T-cell (primary cell): ENCODE data around the gene WDR70. TPM values are rescaled to one million over a fixed set of nuclear protein-coding genes. Genes with fewer than 3 reads are reported as not detected.
A peak's percentile ranks its signal among the peaks of the same experiment; 100 is the strongest.
"Not testable (repeated sequence)": the region's sequence is repeated elsewhere in the genome, so short reads cannot be mapped to it uniquely, and the experiment has no call there.

Experiments used
- ATAC-seq, 4 experiments: fragments of 200-7000 bp in 3 of 4; fragments of 150-1000 bp in 1 of 4; cut with Tn5 transposase; replicated peaks in 1 of 4; 1 replicate in 3 of 4; 2 replicates in 1 of 4; pipeline ENCODE4 v1.10.0; 2021; ENCODE audit warnings: moderate library complexity in 3 of 4, mild to moderate bottlenecking in 2 of 4, moderate number of reproducible peaks in 1 of 4
- CTCF ChIA-PET, 2 donors: fragments of 300-600 bp; sonication (Branson Sonifier 250); formaldehyde crosslinking; loops; one replicate each; lab custom pipeline; 2022; ENCODE audit warnings: antibody characterized with exemption in 2 of 2; lab: Charles Lee
- POLR2A ChIA-PET, 2 donors: fragments of 300-600 bp; sonication (Branson Sonifier 250); formaldehyde crosslinking; loops; one replicate each; lab custom pipeline; 2022; ENCODE audit warnings: antibody characterized with exemption in 2 of 2; lab: Charles Lee
- DNase-seq, 35 experiments: peaks; one replicate each; pipeline versions ENCODE4 v3.0.0 to v3.0.0-alpha.2; 2013 to 2023
- H3K27ac ChIP-seq: one replicate; pipeline ENCODE4 v1.5.1; 2013; ENCODE audit warnings: low read length
- H3K27me3 ChIP-seq, 2 experiments: replicated peaks in 1 of 2; 1 replicate in 1 of 2; 2 replicates in 1 of 2; pipeline versions ENCODE4 v1.6.1 to v1.7.0; 2013; ENCODE audit warnings: low read length in 1 of 2, mixed read lengths in 1 of 2; ENCODE audit not compliant: control insufficient read depth in 2 of 2, insufficient read depth in 2 of 2; ENCODE audit errors: extremely low read depth in 1 of 2
- H3K36me3 ChIP-seq, 2 donors: 1 replicate in 1 of 2; 2 replicates in 1 of 2; pipeline versions ENCODE4 v1.6.1 to v1.7.0; 2013; ENCODE audit warnings: low read length in 1 of 2; ENCODE audit not compliant: control insufficient read depth in 2 of 2, insufficient read depth in 1 of 2; ENCODE audit errors: extremely low read depth in 1 of 2
- H3K4me1 ChIP-seq, 2 experiments: 1 replicate in 1 of 2; 2 replicates in 1 of 2; pipeline versions ENCODE4 v1.6.1 to v1.7.0; 2013; ENCODE audit warnings: low read length in 2 of 2, mixed read lengths in 1 of 2; ENCODE audit not compliant: insufficient read depth in 2 of 2, control insufficient read depth in 1 of 2; ENCODE audit errors: extremely low read depth in 1 of 2
- H3K4me3 ChIP-seq, 2 donors: 1 replicate in 1 of 2; 2 replicates in 1 of 2; pipeline versions ENCODE4 v1.5.1 to v1.7.0; 2013; ENCODE audit warnings: mild to moderate bottlenecking in 2 of 2, low read length in 1 of 2, moderate library complexity in 1 of 2; ENCODE audit not compliant: control insufficient read depth in 1 of 2; ENCODE audit errors: extremely low read depth in 1 of 2
- H3K9me3 ChIP-seq: 2 replicates; pipeline ENCODE4 v1.7.0; 2013
- H3K27ac Mint-ChIP-seq, 2 donors: one replicate each; pipeline ENCODE4 v1.8.0; 2020 to 2021; ENCODE audit warnings: mild to moderate bottlenecking in 2 of 2, mixed read lengths in 2 of 2
- H3K27me3 Mint-ChIP-seq, 2 donors: one replicate each; pipeline ENCODE4 v1.8.0; 2021 to 2022; ENCODE audit warnings: mixed read lengths in 2 of 2
- H3K36me3 Mint-ChIP-seq: one replicate; pipeline ENCODE4 v1.8.0; 2021; ENCODE audit warnings: mixed read lengths
- H3K4me1 Mint-ChIP-seq, 3 donors: one replicate each; pipeline ENCODE4 v1.8.0; 2020 to 2022; ENCODE audit warnings: mixed read lengths in 3 of 3, mild to moderate bottlenecking in 1 of 3
- H3K4me3 Mint-ChIP-seq, 3 donors: one replicate each; pipeline ENCODE4 v1.8.0; 2020 to 2022; ENCODE audit warnings: mild to moderate bottlenecking in 3 of 3, mixed read lengths in 3 of 3, moderate library complexity in 3 of 3
- H3K9me3 Mint-ChIP-seq, 3 donors: one replicate each; pipeline ENCODE4 v1.8.0; 2020 to 2022; ENCODE audit warnings: mixed read lengths in 3 of 3
- WGBS: methylation state at CpG from one replicate; pipeline ENCODE4 v1.1.5; 2013; ENCODE audit warnings: missing lambda C conversion rate; ENCODE audit not compliant: insufficient coverage; 5-methylcytosine and 5-hydroxymethylcytosine counted together
- total RNA-seq, 35 experiments: library from RNA in 6 of 35; stranded (reverse) in 6 of 35; fragments of 120-200 nt in 1 of 35; gene quantifications; one replicate each; pipeline versions ENCODE4 v1.2.1 to v1.2.4 and lab custom pipeline; 2013 to 2026

Gene WDR70
- total RNA-seq, 5 donors from 2014 or later (not counting 1 experiment from before 2014, with no cell fraction given) = 30.1 to 44.6 (median 37.5) TPM

GRCh38 chr5:37481395-37481794 lies 102.3 kb downstream of the WDR70 start:
- H3K4me3 Mint-ChIP-seq, H3K9me3 ChIP-seq, CTCF ChIA-PET, DNase-seq, H3K27me3 Mint-ChIP-seq, H3K27ac Mint-ChIP-seq, H3K4me1 ChIP-seq, H3K27ac ChIP-seq, H3K4me1 Mint-ChIP-seq, H3K27me3 ChIP-seq, POLR2A ChIA-PET, ATAC-seq, H3K4me3 ChIP-seq: not testable (repeated sequence)
- 100% methylated on average over 2 of the region's 3 CpGs for WGBS
- peaks cover 6 to 16% (median 13%) of the 10 kb centered on the region in 3 donors for H3K9me3 Mint-ChIP-seq
- H3K36me3 Mint-ChIP-seq = peaks cover 73% of the 10 kb centered on the region
- peaks cover 13 to 22% of the 10 kb centered on the region in 2 donors for H3K36me3 ChIP-seq

GRCh38 chr5:37490120-37490810 lies 111.1 kb downstream of the WDR70 start:
- ATAC-seq (no peak), DNase-seq (no peak)
- POLR2A ChIA-PET = no interaction called here
- WGBS = 100% methylated on average over 1 of the region's 2 CpGs
- Histone ChIP-seq H3K27ac (no peak overlapping the region), H3K36me3 (peaks cover 0 to 4% of the 10 kb centered on the region in 2 donors), H3K4me3 (no peak overlapping the region), H3K9me3 (no peaks in the 10 kb centered on the region), H3K27me3 (no peaks in the 10 kb centered on the region), H3K4me1 (no peaks in the 10 kb centered on the region)
- no peaks in the 10 kb centered on the region for H3K27me3 Mint-ChIP-seq
- no peak overlapping the region for H3K27ac Mint-ChIP-seq
- H3K4me1 Mint-ChIP-seq = peaks cover 16 to 39% (median 35%) of the 10 kb centered on the region in 3 donors
- no peak overlapping the region for H3K4me3 Mint-ChIP-seq
- H3K36me3 Mint-ChIP-seq = peaks cover 53% of the 10 kb centered on the region
- CTCF ChIA-PET = no interaction called here
- peaks cover 6 to 12% (median 10%) of the 10 kb centered on the region in 3 donors for H3K9me3 Mint-ChIP-seq

- no peaks in the 10 kb centered on the region for H3K27me3 Mint-ChIP-seq
- CTCF ChIA-PET = no interaction called here
These were observed 111.8 kb downstream of the WDR70 start for GRCh38 chr5:37490931-37491330.

GRCh38 chr5:37492778-37493555 lies 113.8 kb downstream of the WDR70 start:
- ChIA-PET CTCF (no interaction called here), POLR2A (no interaction called here)
- H3K36me3 Mint-ChIP-seq = peaks cover 53% of the 10 kb centered on the region
- ATAC-seq = no peak
- H3K27ac ChIP-seq = no peak overlapping the region
- no CpG with 5 or more reads among the region's 2 CpGs for WGBS
- H3K9me3 Mint-ChIP-seq = peaks cover 4 to 10% (median 10%) of the 10 kb centered on the region in 3 donors
- no peaks in the 10 kb centered on the region for H3K27me3 Mint-ChIP-seq
- H3K4me3 ChIP-seq = no peak overlapping the region
- H3K36me3 ChIP-seq = peaks cover 0 to 4% of the 10 kb centered on the region in 2 donors
- H3K27me3 ChIP-seq = no peaks in the 10 kb centered on the region
- no peak for DNase-seq
- peaks cover 16 to 39% (median 37%) of the 10 kb centered on the region in 3 donors for H3K4me1 Mint-ChIP-seq
- no peaks in the 10 kb centered on the region for H3K4me1 ChIP-seq
- no peaks in the 10 kb centered on the region for H3K9me3 ChIP-seq
- no peak overlapping the region for H3K4me3 Mint-ChIP-seq
- H3K27ac Mint-ChIP-seq = peak overlapping the region in 1 of 2 donors; percentile 46

More at GRCh38 chr5:37490931-37491330, 111.8 kb downstream of the WDR70 start:
- Histone ChIP-seq H3K27me3 (no peaks in the 10 kb centered on the region), H3K9me3 (no peaks in the 10 kb centered on the region), H3K36me3 (peaks cover 0 to 4% of the 10 kb centered on the region in 2 donors), H3K4me3 (no peak overlapping the region), H3K27ac (no peak overlapping the region), H3K4me1 (no peaks in the 10 kb centered on the region)
- H3K27ac Mint-ChIP-seq = no peak overlapping the region
- no peak overlapping the region for H3K4me3 Mint-ChIP-seq
- 100% methylated on average over 2 of the region's 2 CpGs for WGBS
- H3K9me3 Mint-ChIP-seq = peaks cover 6 to 12% (median 10%) of the 10 kb centered on the region in 3 donors
- peaks cover 16 to 39% (median 37%) of the 10 kb centered on the region in 3 donors for H3K4me1 Mint-ChIP-seq
- H3K36me3 Mint-ChIP-seq = peaks cover 56% of the 10 kb centered on the region
- ATAC-seq = no peak
- no peak for DNase-seq
- POLR2A ChIA-PET = interaction anchor here in 1 of 2 donors (0.6 kb wide), 1 partner anchor 121 kb away, joined by 4 read pairs; no protein-coding TSS in a partner anchor

GRCh38 chr5:37494756-37495155 lies 115.6 kb downstream of the WDR70 start:
- no peaks in the 10 kb centered on the region for H3K27me3 Mint-ChIP-seq
- DNase-seq (no peak), ATAC-seq (no peak)
- no peak overlapping the region for H3K27ac Mint-ChIP-seq
- H3K27me3 ChIP-seq = no peaks in the 10 kb centered on the region
- H3K27ac ChIP-seq = no peak overlapping the region
- no peak overlapping the region for H3K4me3 ChIP-seq
- ChIA-PET POLR2A (no interaction called here), CTCF (no interaction called here)
- no peaks in the 10 kb centered on the region for H3K36me3 ChIP-seq
- H3K36me3 Mint-ChIP-seq = peaks cover 56% of the 10 kb centered on the region
- no peaks in the 10 kb centered on the region for H3K9me3 ChIP-seq
- no peak overlapping the region for H3K4me3 Mint-ChIP-seq
- no peaks in the 10 kb centered on the region for H3K4me1 ChIP-seq
- H3K4me1 Mint-ChIP-seq = peaks cover 11 to 29% (median 28%) of the 10 kb centered on the region in 3 donors
- H3K9me3 Mint-ChIP-seq = peaks cover 0 to 4% (median 0%) of the 10 kb centered on the region in 3 donors

GRCh38 chr5:37495210-37495609 lies 116.1 kb downstream of the WDR70 start:
- Mint-ChIP-seq H3K4me1 (peaks cover 11 to 29% (median 26%) of the 10 kb centered on the region in 3 donors), H3K27ac (no peak overlapping the region), H3K27me3 (no peaks in the 10 kb centered on the region), H3K9me3 (peaks cover 0 to 4% (median 0%) of the 10 kb centered on the region in 3 donors), H3K36me3 (peaks cover 60% of the 10 kb centered on the region), H3K4me3 (no peak overlapping the region)
- Histone ChIP-seq H3K4me3 (no peak overlapping the region), H3K4me1 (no peaks in the 10 kb centered on the region), H3K36me3 (no peaks in the 10 kb centered on the region), H3K27ac (no peak overlapping the region), H3K27me3 (no peaks in the 10 kb centered on the region), H3K9me3 (no peaks in the 10 kb centered on the region)
- CTCF ChIA-PET = interaction anchor here in 1 of 2 donors (0.6 kb wide), 1 partner anchor 1912 kb away, joined by 3 read pairs; no protein-coding TSS in a partner anchor
- POLR2A ChIA-PET = no interaction called here
- DNase-seq (no peak), ATAC-seq (no peak)
- no CpG with 5 or more reads among the region's 2 CpGs for WGBS
